AG09309 (cell line): Measurements from ENCODE around the gene ARSH.

Experiments used
- DNase-seq: peaks from one replicate; pipeline ENCODE4 v3.0.0-alpha.2; 2010; ENCODE audit warnings: low read depth
- H3K4me3 ChIP-seq: 2 replicates; pipeline ENCODE4 v1.5.1; 2011; ENCODE audit warnings: mild to moderate bottlenecking, low read depth, low read length, moderate library complexity; ENCODE audit not compliant: control insufficient read depth
- CTCF ChIP-seq: IDR thresholded peaks from 2 replicates; pipeline ENCODE4 v1.5.1; 2011; ENCODE audit warnings: mild to moderate bottlenecking, low read depth, low read length, inconsistent platforms; ENCODE audit not compliant: insufficient read depth, control insufficient read depth; ENCODE audit errors: missing control alignments

Gene ARSH

DNA sequence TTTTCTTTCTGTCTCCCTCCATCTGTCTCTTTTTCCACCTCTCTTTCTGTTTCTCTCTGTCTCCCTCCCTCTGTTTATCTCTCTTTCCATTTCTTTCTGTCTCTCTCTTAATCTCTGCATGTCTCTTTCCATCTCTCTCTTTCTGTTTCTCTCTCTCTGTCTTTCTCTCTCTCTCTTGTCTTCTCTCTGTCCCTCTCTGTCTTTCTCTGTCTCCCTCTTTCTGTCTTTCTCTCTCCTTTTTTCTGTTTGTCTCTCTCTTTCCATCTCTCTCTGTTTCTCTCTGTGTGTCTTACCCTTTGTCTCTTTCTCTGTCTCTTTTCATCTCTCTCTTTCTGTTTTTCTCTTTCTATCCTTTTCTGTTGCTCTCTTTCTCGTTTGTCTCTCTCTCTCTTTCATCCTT is 69.6 kb downstream of the ARSH start:
- no peak overlapping the region for H3K4me3 ChIP-seq
- TF ChIP-seq CTCF, result no peak
- no peak for DNase-seq

- no peak overlapping the region for H3K4me3 ChIP-seq
- no peak for TF ChIP-seq CTCF
- DNase-seq, result no peak
These were observed 70.2 kb downstream of the ARSH start for GRCh38 chrX:3076416-3076991.
